A549 (cell line): ENCODE measurements around the gene CPNE4. TPM values are rescaled to one million over a fixed set of nuclear protein-coding genes. Genes with fewer than 3 reads are reported as not detected.
"Not testable (repeated sequence)": the region's sequence is repeated elsewhere in the genome, so short reads cannot be mapped to it uniquely, and the experiment has no call there.

Source experiments
- ATAC-seq, 2 experiments: fragments of 200-7000 bp in 1 of 2; fragments of >200 bp in 1 of 2; cut with Nextera tagmentation in 1 of 2; cut with Tn5 transposase in 1 of 2; 3 replicates each; pipeline versions ENCODE4 v1.8.0 to v1.9.1; 2018 to 2020; ENCODE audit warnings: mild to moderate bottlenecking in 1 of 2, moderate library complexity in 1 of 2
- CTCF ChIA-PET: fragments of 300-600 bp; sonication (Branson Sonifier 250); formaldehyde crosslinking; extraction: SDS; loops from one replicate; lab custom pipeline; 2021; ENCODE audit warnings: antibody characterized with exemption, inconsistent platforms; lab: Yijun Ruan, JAX
- POLR2A ChIA-PET: fragments of 350-600 bp; formaldehyde crosslinking; extraction: SDS; loops from one replicate; lab custom pipeline; 2021; ENCODE audit warnings: antibody characterized with exemption, inconsistent platforms; lab: Yijun Ruan, JAX
- DNase-seq, 2 experiments: peaks; one replicate each; pipeline versions ENCODE4 v3.0.0 to v3.0.0-alpha.2; 2011 to 2016; ENCODE audit warnings: low read depth in 1 of 2, low spot score in 1 of 2
- FAIRE-seq: peaks from 2 replicates; lab custom pipeline; 2011; peaks lifted over from hg19 to GRCh38; lab: Jason Lieb, UNC
- H3K27ac ChIP-seq, 2 experiments: fragments of >200 bp; sonication (Bioruptor Twin); formaldehyde crosslinking; 3 replicates each; pipeline ENCODE4 v1.5.1; 2016 to 2017
- H3K4me1 ChIP-seq: fragments of >200 bp; sonication (Bioruptor Twin); formaldehyde crosslinking; 3 replicates; pipeline ENCODE4 v1.6.1; 2016
- H3K4me2 ChIP-seq: fragments of >200 bp; sonication (Bioruptor Twin); formaldehyde crosslinking; 3 replicates; pipeline ENCODE4 v1.6.1; 2016
- H3K4me3 ChIP-seq: fragments of >200 bp; sonication (Bioruptor Twin); formaldehyde crosslinking; 3 replicates; pipeline ENCODE4 v1.5.1; 2016
- H3K9me3 ChIP-seq: fragments of >200 bp; sonication (Bioruptor Twin); formaldehyde crosslinking; 3 replicates; pipeline ENCODE4 v1.6.1; 2016
- CBX2 ChIP-seq: fragments of 200-600 bp; sonication (generic); IDR thresholded peaks from 2 replicates; pipeline ENCODE4 v1.6.1; 2016; ENCODE audit warnings: low read depth, mild to moderate bottlenecking, borderline replicate concordance
- CEBPB ChIP-seq, 2 experiments: fragments of >200 bp in 1 of 2; sonication (Bioruptor Twin) in 1 of 2; formaldehyde crosslinking in 1 of 2; IDR thresholded peaks; 2 replicates each; pipeline ENCODE4 v1.6.1; 2012 to 2016
- CTCF ChIP-seq: fragments of >200 bp; sonication (Bioruptor Twin); formaldehyde crosslinking; IDR thresholded peaks from 3 replicates; pipeline ENCODE4 v1.5.1; 2016
- EHF ChIP-seq: fragments of 250-450 bp; sonication (Bioruptor Pico); IDR thresholded peaks from 2 replicates; pipeline ENCODE4 v1.5.0; 2020; ENCODE audit warnings: mild to moderate bottlenecking
- EP300 ChIP-seq, 2 experiments: fragments of >200 bp; sonication (Bioruptor Twin); formaldehyde crosslinking; IDR thresholded peaks; 2 replicates in 1 of 2; 3 replicates in 1 of 2; pipeline ENCODE4 v1.6.1; 2016 to 2017
- FOXS1 ChIP-seq: fragments of 250-450 bp; sonication (Bioruptor Pico); IDR thresholded peaks from 2 replicates; pipeline ENCODE4 v1.5.0; 2020; ENCODE audit warnings: mild to moderate bottlenecking, moderate library complexity
- HEYL ChIP-seq: fragments of 250-450 bp; sonication (Bioruptor Pico); IDR thresholded peaks from 2 replicates; pipeline ENCODE4 v1.8.0; 2021; ENCODE audit warnings: mild to moderate bottlenecking, moderate library complexity
- HOXB13 ChIP-seq: fragments of 250-450 bp; sonication (Bioruptor Pico); IDR thresholded peaks from 2 replicates; pipeline ENCODE4 v1.5.0; 2020; ENCODE audit warnings: low read depth, mild to moderate bottlenecking, moderate library complexity
- MYC ChIP-seq: IDR thresholded peaks from 2 replicates; pipeline ENCODE4 v1.6.1; 2012; ENCODE audit warnings: mild to moderate bottlenecking, inconsistent platforms, low read length, improper control_type of control experiment, borderline replicate concordance
- NR3C1 ChIP-seq: fragments of >200 bp; sonication (Bioruptor Twin); formaldehyde crosslinking; IDR thresholded peaks from 3 replicates; pipeline ENCODE4 v1.6.1; 2017
- POLR2AphosphoS2 ChIP-seq: conservative IDR thresholded peaks from 2 replicates; pipeline ENCODE4 v1.6.1; 2012; ENCODE audit warnings: low read length, improper control_type of control experiment, inconsistent platforms
- RCOR1 ChIP-seq: fragments of 150-350 bp; IDR thresholded peaks from 2 replicates; pipeline ENCODE4 v1.6.1; 2014; ENCODE audit warnings: antibody characterized with exemption, low read length, low read depth
- RFX5 ChIP-seq: fragments of 450-650 bp; IDR thresholded peaks from 2 replicates; pipeline ENCODE4 v1.7.1; 2014; ENCODE audit warnings: antibody characterized with exemption, mild to moderate bottlenecking, moderate library complexity
- TP53 ChIP-seq: fragments of 250-450 bp; sonication (Bioruptor Pico); IDR thresholded peaks from 2 replicates; pipeline ENCODE4 v1.5.0; 2021; ENCODE audit warnings: mild to moderate bottlenecking, moderate library complexity
- ZNF302 ChIP-seq: fragments of 250-450 bp; sonication (Bioruptor Pico); IDR thresholded peaks from 2 replicates; pipeline ENCODE4 v1.9.0; 2021; ENCODE audit warnings: inconsistent platforms, mild to moderate bottlenecking, moderate library complexity
- ZSCAN20 ChIP-seq: fragments of 250-450 bp; sonication (Bioruptor Pico); IDR thresholded peaks from 2 replicates; pipeline ENCODE4 v1.8.0; 2022; ENCODE audit warnings: mild to moderate bottlenecking, moderate library complexity
- WGBS: methylation state at CpG from one replicate; pipeline ENCODE4 v1.1.6; 2017; ENCODE audit errors: missing lambda C conversion rate; 5-methylcytosine and 5-hydroxymethylcytosine counted together
- polyA plus RNA-seq, 4 experiments: library from polyadenylated mRNA; depleted of rRNA in 3 of 4; stranded (reverse); fragments of >200 nt; fragmentation: RNase III in 1 of 4; extraction: RNeasy Plus Mini Kit Qiagen cat#74134 plus additional on column Dnase treatment in 1 of 4; gene quantifications; 2 replicates in 3 of 4; 3 replicates in 1 of 4; pipeline ENCODE4 v1.2.3, GENCODE V29; 2011 to 2017
- TF ChIP-seq, protein P1 (sequence below): fragments of 250-450 bp; sonication (Bioruptor Pico); IDR thresholded peaks from 2 replicates; pipeline ENCODE4 v1.5.0; 2020; ENCODE audit warnings: low read depth, mild to moderate bottlenecking, moderate library complexity
- TF ChIP-seq, protein P2 (sequence below): fragments of >200 bp; sonication (Bioruptor Twin); formaldehyde crosslinking; IDR thresholded peaks from 3 replicates; pipeline ENCODE4 v1.6.1; 2016
- TF ChIP-seq, protein P3 (sequence below): fragments of 200-600 bp; sonication (generic); IDR thresholded peaks from 2 replicates; pipeline ENCODE4 v1.6.1; 2016; ENCODE audit warnings: antibody characterized with exemption, mild to moderate bottlenecking, moderate library complexity

The CPNE4 gene
- polyA plus RNA-seq, 2 of the 4 experiments (the other 2 are of a cell fraction): 3.6 to 8.7 TPM

DNA sequence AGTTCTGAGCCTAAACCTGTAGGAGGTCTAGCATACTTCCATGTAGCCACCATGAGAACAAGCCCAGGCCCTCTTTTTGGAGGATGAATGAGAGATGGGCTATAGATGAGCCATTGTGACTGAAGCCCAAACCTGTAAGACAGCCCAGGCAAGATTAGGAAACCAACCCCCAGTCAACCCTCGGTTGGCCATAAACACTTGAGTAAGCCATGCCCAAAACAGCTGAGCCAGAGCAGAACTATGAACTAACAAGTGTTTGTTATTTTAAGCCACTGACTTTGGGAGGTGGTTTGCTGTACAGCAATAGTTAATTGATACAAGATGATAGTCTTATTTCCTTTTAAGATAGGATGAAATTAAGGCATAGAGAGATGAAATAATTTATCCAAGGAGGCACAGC lies 12.4 kb upstream of the CPNE4 start (continued):
- no peak for TF ChIP-seq MYC

- CTCF ChIA-PET, FAIRE-seq, H3K4me3 ChIP-seq, H3K4me2 ChIP-seq, ATAC-seq, DNase-seq, H3K27ac ChIP-seq, POLR2A ChIA-PET, H3K9me3 ChIP-seq: not testable (repeated sequence)
- WGBS: 100% methylated on average over 1 of the region's 2 CpGs
- H3K4me1 ChIP-seq: peaks cover 11% of the 10 kb centered on the region
Observed at GRCh38 chr3:132044874-132045273, 10.1 kb upstream of the CPNE4 start.

DNA sequence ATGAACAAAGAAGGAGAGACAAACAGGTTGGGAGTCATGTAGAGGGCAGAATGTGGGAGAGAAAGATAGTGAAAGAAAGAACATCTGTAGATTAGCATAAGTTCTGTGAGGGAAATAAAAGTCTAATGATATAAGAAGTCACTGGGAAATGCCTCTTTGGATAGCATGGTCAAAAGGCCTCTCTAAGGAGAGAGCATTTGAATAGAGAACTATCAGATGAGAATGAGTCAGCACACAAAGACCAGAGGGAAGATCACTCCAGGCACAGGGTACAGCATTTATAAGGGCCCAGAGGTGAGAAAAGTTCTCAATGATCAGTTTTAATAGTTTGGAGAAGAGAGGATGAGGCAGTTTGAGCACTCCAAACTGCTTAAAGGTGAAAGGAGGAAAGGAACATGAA lies 7.9 kb upstream of the CPNE4 start:
- H3K4me1 ChIP-seq: peaks cover 23% of the 10 kb centered on the region
- ATAC-seq (no peak), DNase-seq (no peak), FAIRE-seq (no peak)
- ChIA-PET POLR2A (no interaction called here), CTCF (interaction anchor here (1.2 kb wide), 1 partner anchor 8 kb away, joined by 4 read pairs; the partner anchor contains the start of gene CPNE4)
- H3K4me3 ChIP-seq: no peak overlapping the region
- no peaks in the 10 kb centered on the region for H3K9me3 ChIP-seq
- H3K4me2 ChIP-seq: 0 out of 3 replicates have a peak overlapping the region, but pooled peaks have one; percentile 26
- peak overlapping the region in 1 of 2 experiments; percentile 1; a peak in 1 of 6 replicates for H3K27ac ChIP-seq
- TF ChIP-seq RCOR1 (no peak), EHF (CRISPR knock-in tag) (no peak), CBX2 (no peak), TP53 (no peak), POLR2AphosphoS2 (no peak), FOXS1 (no peak), ZNF302 (CRISPR knock-in tag) (no peak), NR3C1 (no peak), CEBPB (IDR thresholded peaks at IDR 0.05) (no peak), ZSCAN20 (CRISPR knock-in tag) (no peak), CTCF (no peak), HOXB13 (no peak), HEYL (no peak), EP300 (IDR thresholded peaks at IDR 0.05) (no peak), RFX5 (no peak)
- TF ChIP-seq, protein P1, sequence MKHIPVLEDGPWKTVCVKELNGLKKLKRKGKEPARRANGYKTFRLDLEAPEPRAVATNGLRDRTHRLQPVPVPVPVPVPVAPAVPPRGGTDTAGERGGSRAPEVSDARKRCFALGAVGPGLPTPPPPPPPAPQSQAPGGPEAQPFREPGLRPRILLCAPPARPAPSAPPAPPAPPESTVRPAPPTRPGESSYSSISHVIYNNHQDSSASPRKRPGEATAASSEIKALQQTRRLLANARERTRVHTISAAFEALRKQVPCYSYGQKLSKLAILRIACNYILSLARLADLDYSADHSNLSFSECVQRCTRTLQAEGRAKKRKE (CRISPR knock-in tag): no peak
- TF ChIP-seq, protein P2, sequence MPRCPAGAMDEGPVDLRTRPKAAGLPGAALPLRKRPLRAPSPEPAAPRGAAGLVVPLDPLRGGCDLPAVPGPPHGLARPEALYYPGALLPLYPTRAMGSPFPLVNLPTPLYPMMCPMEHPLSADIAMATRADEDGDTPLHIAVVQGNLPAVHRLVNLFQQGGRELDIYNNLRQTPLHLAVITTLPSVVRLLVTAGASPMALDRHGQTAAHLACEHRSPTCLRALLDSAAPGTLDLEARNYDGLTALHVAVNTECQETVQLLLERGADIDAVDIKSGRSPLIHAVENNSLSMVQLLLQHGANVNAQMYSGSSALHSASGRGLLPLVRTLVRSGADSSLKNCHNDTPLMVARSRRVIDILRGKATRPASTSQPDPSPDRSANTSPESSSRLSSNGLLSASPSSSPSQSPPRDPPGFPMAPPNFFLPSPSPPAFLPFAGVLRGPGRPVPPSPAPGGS: no peak
- TF ChIP-seq, protein P3, sequence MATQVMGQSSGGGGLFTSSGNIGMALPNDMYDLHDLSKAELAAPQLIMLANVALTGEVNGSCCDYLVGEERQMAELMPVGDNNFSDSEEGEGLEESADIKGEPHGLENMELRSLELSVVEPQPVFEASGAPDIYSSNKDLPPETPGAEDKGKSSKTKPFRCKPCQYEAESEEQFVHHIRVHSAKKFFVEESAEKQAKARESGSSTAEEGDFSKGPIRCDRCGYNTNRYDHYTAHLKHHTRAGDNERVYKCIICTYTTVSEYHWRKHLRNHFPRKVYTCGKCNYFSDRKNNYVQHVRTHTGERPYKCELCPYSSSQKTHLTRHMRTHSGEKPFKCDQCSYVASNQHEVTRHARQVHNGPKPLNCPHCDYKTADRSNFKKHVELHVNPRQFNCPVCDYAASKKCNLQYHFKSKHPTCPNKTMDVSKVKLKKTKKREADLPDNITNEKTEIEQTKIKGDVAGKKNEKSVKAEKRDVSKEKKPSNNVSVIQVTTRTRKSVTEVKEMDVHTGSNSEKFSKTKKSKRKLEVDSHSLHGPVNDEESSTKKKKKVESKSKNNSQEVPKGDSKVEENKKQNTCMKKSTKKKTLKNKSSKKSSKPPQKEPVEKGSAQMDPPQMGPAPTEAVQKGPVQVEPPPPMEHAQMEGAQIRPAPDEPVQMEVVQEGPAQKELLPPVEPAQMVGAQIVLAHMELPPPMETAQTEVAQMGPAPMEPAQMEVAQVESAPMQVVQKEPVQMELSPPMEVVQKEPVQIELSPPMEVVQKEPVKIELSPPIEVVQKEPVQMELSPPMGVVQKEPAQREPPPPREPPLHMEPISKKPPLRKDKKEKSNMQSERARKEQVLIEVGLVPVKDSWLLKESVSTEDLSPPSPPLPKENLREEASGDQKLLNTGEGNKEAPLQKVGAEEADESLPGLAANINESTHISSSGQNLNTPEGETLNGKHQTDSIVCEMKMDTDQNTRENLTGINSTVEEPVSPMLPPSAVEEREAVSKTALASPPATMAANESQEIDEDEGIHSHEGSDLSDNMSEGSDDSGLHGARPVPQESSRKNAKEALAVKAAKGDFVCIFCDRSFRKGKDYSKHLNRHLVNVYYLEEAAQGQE: no peak
